GM18867 (cell line): ENCODE data around the gene STIP1.

ENCODE experiments used
- ATAC-seq: cut with Tn5 transposase; IDR thresholded peaks from one replicate; pipeline ENCODE4 v1.9.1; 2021; ENCODE audit warnings: mild to moderate bottlenecking, moderate library complexity; ENCODE audit not compliant: unreplicated experiment

Gene STIP1

GRCh38 chr11:64196626-64197025 lies 10.7 kb downstream of the STIP1 start:
- no peak for ATAC-seq

GRCh38 chr11:64198511-64198910 lies 12.5 kb downstream of the STIP1 start:
- ATAC-seq, result no peak

- ATAC-seq, result no peak
These were observed 15.6 kb downstream of the STIP1 start for GRCh38 chr11:64201543-64201942.

GRCh38 chr11:64202992-64203391 lies 17.0 kb downstream of the STIP1 start:
- ATAC-seq, result no peak

- no peak for ATAC-seq
These were observed 17.6 kb downstream of the STIP1 start for GRCh38 chr11:64203421-64204079.

GRCh38 chr11:64204080-64204440 lies 18.1 kb downstream of the STIP1 start:
- ATAC-seq, result no peak

- no peak for ATAC-seq
These were observed 18.6 kb downstream of the STIP1 start for GRCh38 chr11:64204464-64204989.

- ATAC-seq, result peak; percentile 41
These were observed 20.7 kb downstream of the STIP1 start, which contains the start of gene FERMT3 for GRCh38 chr11:64206457-64207255. Gene FERMT3, plus strand, starts transcription at chr11:64206721. Its CDS starts 644 bp downstream, at chr11:64207365.

- peak; percentile 54 for ATAC-seq
These were observed 21.5 kb downstream of the STIP1 start for GRCh38 chr11:64207256-64208085.

- ATAC-seq, result no peak
These were observed 22.3 kb downstream of the STIP1 start for GRCh38 chr11:64208086-64208795.

GRCh38 chr11:64208796-64209562 lies 23.0 kb downstream of the STIP1 start:
- ATAC-seq, result no peak

GRCh38 chr11:64209563-64209843 lies 23.5 kb downstream of the STIP1 start:
- no peak for ATAC-seq

GRCh38 chr11:64210301-64211020 lies 24.5 kb downstream of the STIP1 start:
- no peak for ATAC-seq

- no peak for ATAC-seq
These were observed 25.4 kb downstream of the STIP1 start for GRCh38 chr11:64211181-64211872.

- ATAC-seq, result no peak
These were observed 30.9 kb downstream of the STIP1 start for GRCh38 chr11:64216879-64217278.

GRCh38 chr11:64218628-64219353 lies 32.8 kb downstream of the STIP1 start:
- ATAC-seq, result no peak

GRCh38 chr11:64219354-64219684 lies 33.3 kb downstream of the STIP1 start:
- ATAC-seq, result no peak

GRCh38 chr11:64219755-64220154 lies 33.8 kb downstream of the STIP1 start:
- ATAC-seq, result no peak
